ENCODE data around the gene CDC42BPB.

DNA sequence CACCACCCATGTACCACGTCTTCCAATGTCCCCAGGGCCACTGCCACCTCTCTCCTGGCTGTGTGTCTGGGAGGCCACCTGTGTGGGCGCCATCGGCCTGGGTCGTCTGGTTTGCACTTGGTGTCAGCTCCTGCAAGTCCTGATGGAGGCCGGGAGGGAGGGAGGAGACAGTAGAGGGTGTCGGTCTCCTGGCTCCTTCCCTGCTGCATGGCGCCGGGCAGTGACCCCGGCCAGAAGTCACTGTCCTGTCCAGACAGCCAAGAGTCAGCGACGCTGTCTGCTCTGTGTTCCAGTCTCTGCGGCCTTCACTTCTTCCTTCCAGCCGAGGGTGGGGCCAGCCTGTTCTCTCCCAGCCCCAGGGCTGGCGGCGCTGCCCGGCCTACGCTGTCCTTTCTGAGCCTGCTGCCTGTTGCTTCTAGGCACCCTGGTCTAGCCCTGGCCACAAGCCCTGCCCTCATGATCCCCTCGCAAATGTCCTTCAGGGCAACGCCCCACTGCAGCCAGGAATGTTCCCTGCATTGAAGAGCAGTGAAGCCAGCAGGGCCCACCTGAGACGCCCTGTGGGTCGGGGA is 13.7 kb upstream of the CDC42BPB start:
- TF ChIP-seq, protein P1, sequence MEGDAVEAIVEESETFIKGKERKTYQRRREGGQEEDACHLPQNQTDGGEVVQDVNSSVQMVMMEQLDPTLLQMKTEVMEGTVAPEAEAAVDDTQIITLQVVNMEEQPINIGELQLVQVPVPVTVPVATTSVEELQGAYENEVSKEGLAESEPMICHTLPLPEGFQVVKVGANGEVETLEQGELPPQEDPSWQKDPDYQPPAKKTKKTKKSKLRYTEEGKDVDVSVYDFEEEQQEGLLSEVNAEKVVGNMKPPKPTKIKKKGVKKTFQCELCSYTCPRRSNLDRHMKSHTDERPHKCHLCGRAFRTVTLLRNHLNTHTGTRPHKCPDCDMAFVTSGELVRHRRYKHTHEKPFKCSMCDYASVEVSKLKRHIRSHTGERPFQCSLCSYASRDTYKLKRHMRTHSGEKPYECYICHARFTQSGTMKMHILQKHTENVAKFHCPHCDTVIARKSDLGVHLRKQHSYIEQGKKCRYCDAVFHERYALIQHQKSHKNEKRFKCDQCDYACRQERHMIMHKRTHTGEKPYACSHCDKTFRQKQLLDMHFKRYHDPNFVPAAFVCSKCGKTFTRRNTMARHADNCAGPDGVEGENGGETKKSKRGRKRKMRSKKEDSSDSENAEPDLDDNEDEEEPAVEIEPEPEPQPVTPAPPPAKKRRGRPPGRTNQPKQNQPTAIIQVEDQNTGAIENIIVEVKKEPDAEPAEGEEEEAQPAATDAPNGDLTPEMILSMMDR (IDR thresholded peaks at IDR 0.05) = no peak
- TF ChIP-seq POLR2A (IDR thresholded peaks at IDR 0.05) = peak in 1 of 4 donors; percentile 13
- TF ChIP-seq POLR2AphosphoS5 (IDR thresholded peaks at IDR 0.05) = no peak

Measured in upper lobe of left lung (tissue), 4 donors.